Measurements from ENCODE around the gene FOXJ1.

The FOXJ1 gene

DNA sequence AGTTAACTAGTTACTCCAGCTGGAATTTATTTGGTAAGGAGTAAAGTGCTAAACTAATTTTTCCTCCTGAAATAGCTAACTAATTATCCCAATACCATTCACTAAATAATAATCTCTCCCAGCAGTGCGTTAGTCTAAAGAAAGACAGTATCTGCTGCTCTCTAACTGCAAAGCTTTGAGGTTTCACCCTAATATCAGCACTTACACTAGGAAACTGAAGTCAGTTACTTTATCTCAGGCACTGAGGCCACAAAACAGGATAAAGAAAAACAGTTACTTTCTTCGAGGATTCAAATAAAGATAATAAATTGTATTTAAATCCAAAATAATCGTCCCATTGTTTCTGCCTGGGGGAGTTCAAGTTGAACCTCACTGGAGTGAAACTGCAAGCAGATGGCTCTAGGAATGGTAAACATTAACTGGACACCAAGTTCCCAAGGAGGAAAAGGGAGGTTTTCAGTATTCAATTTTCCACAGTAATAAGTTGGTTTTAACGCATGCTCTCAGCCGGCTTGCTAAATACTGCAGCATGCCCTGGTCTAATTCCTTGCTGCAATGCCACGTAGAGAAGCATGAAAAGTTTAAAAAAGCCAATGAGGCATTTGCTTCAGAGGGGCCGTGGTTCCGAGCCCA, 20.0 kb upstream of the FOXJ1 start:
- DNase-seq (ENCODE audit: low read depth in 2 of 2): no peak

- no peak for DNase-seq (ENCODE audit: low read depth in 2 of 2)
These were observed 18.1 kb upstream of the FOXJ1 start for GRCh38 chr17:76159157-76159556.

GRCh38 chr17:76157759-76158158, 16.7 kb upstream of the FOXJ1 start:
- DNase-seq (ENCODE audit: low read depth in 2 of 2): no peak

DNA sequence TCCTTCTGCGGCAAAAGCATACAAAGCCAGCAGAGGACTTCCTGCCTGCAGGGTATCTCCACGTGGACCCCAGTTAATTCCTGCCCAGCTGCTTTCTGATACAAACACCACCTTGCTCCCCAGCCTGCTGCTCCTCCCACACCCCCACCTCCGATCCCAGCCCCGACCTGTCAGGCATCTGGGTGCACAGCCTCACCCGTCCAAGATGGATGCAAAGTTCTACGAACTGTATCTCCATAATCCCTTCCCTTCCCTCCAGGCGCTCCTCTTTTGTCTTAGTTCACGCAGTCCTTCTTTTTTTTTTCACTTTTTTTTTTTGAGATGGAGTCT, 15.6 kb upstream of the FOXJ1 start:
- DNase-seq (ENCODE audit: low read depth in 2 of 2): no peak

- DNase-seq (ENCODE audit: low read depth in 2 of 2): no peak
These were observed 15.1 kb upstream of the FOXJ1 start for GRCh38 chr17:76155988-76156661.

- no peak for DNase-seq (ENCODE audit: low read depth in 2 of 2)
These were observed 14.1 kb upstream of the FOXJ1 start for GRCh38 chr17:76154936-76155845.

- no peak for DNase-seq (ENCODE audit: low read depth in 2 of 2)
These were observed 13.2 kb upstream of the FOXJ1 start for GRCh38 chr17:76154292-76154691.

GRCh38 chr17:76153640-76154039, 12.6 kb upstream of the FOXJ1 start:
- DNase-seq (ENCODE audit: low read depth in 2 of 2): no peak

DNA sequence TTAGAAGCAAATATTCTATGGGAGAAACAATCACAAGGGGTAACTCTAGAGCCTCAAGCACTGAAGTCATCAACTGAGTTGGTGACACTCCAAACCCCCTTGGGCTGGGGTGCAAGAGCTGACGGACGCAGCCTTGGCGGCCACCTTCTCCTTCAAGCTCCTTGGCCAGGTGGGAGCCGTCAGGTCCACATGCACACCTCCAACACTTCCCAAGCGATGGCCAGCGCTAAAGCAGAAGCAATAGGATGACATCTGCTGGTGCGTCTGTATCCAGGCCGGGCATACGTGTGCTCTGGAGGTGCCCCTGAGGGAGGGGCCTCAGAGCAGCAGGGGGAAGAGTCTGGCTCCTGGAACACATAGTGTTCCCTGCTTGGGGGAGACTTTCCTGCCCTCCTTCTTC, 12.2 kb upstream of the FOXJ1 start:
- DNase-seq (ENCODE audit: low read depth in 2 of 2): no peak

GRCh38 chr17:76152591-76152990, 11.5 kb upstream of the FOXJ1 start:
- DNase-seq (ENCODE audit: low read depth in 2 of 2): no peak

DNA sequence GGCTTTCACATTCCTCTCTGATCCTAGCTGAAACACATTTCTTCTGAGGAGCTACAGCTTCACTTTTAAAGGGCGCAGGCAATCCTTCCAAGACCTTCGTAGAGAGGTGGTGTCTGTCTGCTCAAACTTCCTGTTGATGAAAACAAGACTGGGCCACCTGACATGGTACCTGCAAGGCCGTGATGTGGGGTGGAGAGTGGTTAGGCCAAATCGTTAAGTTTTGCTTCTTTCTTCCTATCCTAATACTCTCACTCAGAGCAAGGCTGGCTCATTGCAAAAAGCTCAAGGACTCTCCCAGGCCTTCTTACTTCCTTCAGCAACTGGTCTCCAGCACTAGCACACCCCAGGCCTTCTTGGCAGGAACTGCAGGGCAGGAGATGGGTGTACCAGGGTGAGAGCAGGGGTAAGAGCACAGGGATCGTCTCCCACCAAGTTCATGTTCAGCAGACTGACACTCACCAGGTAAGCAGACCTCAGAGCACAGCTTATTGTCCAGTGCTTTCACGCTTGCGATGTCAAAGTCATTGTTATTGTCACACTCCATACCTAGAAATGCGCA, 10.9 kb upstream of the FOXJ1 start:
- no peak for DNase-seq (ENCODE audit: low read depth in 2 of 2)

DNA sequence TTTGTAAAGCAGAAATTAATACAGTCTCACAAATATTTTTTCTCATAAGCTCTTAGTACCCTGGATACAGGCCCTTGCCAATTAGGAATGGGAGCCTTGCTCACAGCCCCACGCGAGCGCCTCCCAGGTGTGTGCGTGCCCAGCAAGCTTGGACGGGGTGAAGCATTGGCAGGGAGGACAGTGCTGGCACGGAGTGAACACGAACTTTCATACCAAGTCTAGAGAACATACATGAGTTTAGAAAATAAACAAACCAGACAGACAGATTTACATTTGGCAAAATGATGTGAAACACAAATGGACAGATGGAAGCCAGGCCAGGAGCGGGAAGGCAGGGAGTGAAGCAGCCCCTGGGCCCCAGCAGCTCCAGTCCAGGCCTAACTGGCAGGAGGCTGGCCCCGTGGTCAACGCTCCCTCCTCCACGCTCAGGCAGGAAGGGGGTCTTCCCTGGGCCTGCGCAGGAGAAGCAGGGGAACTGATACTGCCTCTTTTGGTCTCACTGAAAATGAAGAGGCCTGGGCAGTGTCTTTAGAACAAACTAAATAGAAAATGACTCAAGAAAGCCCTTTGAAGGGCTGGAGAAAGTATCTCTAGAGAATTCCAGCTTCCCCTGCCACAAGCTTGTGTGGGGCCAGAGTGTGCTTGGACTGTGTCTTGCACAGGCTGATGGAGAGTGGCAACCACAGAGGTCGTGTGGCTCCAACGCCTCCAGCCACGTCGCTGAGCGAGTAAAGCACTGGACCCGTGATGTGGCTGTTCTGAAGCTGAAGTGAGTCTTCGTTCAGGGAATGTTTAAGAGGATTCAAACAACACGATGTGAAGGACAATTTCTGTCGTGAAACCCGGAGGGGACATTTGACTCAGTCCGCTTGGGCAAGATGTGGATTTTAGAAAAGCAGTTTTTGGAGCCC, 9.9 kb upstream of the FOXJ1 start:
- no peak for DNase-seq (ENCODE audit: low read depth in 2 of 2)

- DNase-seq (ENCODE audit: low read depth in 2 of 2): no peak
These were observed 8.2 kb upstream of the FOXJ1 start for GRCh38 chr17:76149214-76149613.

DNA sequence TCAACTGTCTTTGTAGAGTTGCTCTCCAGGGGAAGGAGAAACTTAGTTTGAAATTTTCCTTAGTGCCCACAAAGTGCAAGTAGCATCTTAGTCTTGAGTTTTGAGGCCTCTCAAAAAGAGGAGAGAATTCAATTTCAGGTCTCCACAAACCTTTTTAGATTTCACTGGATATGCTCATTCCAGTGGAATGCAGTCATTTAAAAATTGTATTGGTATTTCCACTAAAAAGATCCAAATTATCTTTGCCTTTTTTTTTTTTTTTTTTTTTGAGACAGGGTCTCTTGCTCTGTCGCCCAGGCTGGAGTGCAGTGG, 6.9 kb upstream of the FOXJ1 start:
- no peak for DNase-seq (ENCODE audit: low read depth in 2 of 2)

DNA sequence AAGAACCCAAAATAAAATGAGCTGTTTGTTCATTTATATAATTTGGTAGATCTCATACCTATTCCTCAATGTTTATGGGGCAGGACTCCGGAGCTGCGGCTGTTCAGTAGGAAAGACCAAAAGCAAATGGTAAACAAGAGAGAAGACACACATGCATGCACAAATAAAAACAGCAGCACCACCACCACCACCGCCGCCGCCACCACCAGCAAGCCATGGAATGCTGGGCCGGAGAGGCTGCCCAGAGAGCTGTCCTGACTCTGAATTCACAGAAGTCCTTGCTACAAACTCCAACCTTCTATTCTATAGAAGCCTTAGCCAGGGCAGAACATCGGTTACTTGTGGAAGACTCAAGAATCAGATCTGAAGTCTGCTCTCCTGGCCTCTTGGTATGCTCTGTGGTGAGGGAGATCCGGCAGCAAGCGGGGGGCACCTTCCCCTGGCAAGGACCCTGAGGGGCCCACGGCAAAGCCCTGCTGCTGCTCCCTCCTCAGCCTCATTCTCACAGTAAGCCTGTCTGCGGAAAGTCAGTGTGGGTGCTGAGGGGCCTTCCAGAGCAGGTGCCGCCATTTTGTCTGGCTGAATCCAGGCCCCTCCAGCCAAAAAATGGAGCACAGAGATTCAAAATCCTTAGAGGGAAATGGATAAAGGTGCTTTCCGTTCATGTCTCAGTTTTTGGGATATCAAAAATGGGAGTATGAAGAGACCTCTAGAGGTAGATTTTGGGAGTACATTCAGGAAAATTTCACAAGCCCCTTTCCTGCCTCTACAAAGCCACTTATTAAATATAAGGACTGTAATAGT, 6.4 kb upstream of the FOXJ1 start:
- no peak for DNase-seq (ENCODE audit: low read depth in 2 of 2)

- no peak for DNase-seq (ENCODE audit: low read depth in 2 of 2)
These were observed 5.2 kb upstream of the FOXJ1 start for GRCh38 chr17:76146053-76146851.

DNA sequence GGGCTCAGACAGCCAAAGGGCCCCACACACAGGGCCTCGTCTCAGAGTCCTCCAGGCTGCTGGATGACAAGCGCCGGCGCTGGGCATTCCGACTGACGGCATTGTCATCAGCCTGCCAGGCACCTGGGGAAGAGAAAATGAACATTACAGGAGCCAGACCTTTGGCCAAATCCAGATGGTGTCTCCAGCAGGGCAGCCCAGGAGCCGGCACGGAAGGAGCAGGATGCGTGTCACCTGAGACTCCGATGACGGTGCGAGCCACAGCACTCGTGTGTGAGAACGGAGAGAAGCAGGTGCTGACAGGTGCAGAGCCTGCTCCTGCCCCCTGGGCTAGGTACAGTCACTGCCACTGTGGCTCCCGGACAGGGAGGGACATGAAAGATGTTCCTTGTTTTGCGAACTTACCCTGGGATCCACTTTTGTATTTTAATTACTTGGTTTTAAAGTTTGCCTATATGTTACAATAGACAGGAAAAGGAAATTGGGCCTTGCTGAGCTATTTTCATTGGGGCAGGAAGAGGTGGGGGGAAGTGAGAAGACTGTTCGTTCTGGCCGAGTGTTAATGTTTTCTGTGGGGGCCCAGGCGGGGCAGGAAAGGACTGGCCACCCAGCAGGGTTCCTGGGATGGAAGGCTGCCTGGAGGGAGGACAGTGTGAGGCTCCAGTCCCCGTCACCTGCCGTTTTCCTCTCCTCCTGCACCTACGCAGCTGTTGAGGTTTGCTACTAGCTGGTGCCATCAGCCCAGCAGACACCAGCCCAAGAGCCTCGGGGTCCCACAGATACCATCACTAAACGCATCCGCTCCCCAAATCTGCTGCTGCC, 4.4 kb upstream of the FOXJ1 start:
- DNase-seq (ENCODE audit: low read depth in 2 of 2): no peak

DNA sequence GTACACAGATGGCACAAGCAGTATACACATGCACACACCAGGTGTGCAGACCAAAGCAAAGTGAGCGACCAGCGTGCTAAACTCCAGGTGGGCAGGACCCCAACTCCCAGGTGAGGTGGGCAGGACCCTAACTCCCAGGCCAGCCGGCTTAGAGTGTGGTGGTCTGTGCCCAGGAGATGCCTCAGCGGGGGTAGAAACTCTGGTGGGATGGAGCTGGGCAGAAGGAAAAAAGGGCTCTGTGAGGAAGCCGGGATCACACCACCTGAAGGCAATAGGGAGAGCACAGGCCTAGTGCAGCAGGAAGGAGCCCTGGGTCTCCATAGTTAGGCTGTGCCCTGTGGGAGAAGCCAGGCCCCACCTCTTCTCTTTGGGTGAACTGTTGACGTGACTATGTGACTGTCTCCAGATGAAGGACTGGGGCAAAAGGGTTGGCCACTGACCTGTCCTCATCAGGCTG, 1.6 kb upstream of the FOXJ1 start:
- DNase-seq (ENCODE audit: low read depth in 2 of 2): no peak

DNA sequence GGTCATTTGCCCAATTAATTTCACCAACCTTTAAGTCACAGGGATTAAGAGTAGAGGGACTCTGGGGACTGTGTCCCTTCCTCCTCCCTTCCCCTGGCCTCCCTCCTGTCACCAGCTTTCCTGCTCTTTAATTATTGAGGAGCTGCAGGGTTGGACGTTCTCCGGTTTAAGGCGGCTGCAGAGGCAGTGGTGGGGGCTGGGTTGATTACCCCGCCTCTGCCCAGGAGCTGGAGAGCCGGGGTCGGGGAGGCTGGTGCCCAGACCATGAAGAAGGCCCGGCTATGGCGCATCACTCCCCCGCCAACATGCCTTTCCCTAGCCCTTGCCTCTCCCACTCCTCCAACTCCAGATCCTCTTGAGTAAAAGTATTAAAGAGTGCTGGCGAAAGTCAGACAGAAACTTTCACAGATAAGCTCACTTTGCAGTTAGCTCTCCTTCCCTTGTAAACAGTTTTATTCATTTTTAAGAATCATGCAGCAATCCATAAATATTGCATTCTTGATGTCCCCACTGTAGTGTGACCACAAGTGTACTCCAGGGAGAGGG, 1.1 kb upstream of the FOXJ1 start:
- DNase-seq (ENCODE audit: low read depth in 2 of 2): no peak

Data from stimulated activated CD8-positive, alpha-beta memory T cell treated with anti-CD3 and anti-CD28 coated beads, Interleukin-7, amount 100 ng/mL, for 1 hour (primary cell).